ENCODE results near the gene CMIP.

- TF ChIP-seq, protein P1, sequence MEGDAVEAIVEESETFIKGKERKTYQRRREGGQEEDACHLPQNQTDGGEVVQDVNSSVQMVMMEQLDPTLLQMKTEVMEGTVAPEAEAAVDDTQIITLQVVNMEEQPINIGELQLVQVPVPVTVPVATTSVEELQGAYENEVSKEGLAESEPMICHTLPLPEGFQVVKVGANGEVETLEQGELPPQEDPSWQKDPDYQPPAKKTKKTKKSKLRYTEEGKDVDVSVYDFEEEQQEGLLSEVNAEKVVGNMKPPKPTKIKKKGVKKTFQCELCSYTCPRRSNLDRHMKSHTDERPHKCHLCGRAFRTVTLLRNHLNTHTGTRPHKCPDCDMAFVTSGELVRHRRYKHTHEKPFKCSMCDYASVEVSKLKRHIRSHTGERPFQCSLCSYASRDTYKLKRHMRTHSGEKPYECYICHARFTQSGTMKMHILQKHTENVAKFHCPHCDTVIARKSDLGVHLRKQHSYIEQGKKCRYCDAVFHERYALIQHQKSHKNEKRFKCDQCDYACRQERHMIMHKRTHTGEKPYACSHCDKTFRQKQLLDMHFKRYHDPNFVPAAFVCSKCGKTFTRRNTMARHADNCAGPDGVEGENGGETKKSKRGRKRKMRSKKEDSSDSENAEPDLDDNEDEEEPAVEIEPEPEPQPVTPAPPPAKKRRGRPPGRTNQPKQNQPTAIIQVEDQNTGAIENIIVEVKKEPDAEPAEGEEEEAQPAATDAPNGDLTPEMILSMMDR (IDR thresholded peaks at IDR 0.05): no peak
- TF ChIP-seq POLR2AphosphoS5 (IDR thresholded peaks at IDR 0.05): no peak
Observed at GRCh38 chr16:81624403-81624759, 179.8 kb downstream of the CMIP start.

Data from sigmoid colon (tissue), 4 donors.